Tibial nerve (tissue), 4 donors: ENCODE results near the gene ORC1.

Experiments used
- CTCF ChIP-seq, 5 experiments: fragments of 200-600 bp in 3 of 5; fragments of 450-650 bp in 2 of 5; sonication (generic) in 3 of 5; IDR thresholded peaks; one replicate each; pipeline ENCODE4 v1.5.1; 2016 to 2019; ENCODE audit warnings: antibody characterized with exemption in 5 of 5, mild to moderate bottlenecking in 3 of 5, moderate library complexity in 2 of 5
- EP300 ChIP-seq, 2 donors: sonication (generic); formaldehyde crosslinking; IDR thresholded peaks; one replicate each; pipeline ENCODE4 v1.6.1; 2017; ENCODE audit warnings: antibody characterized with exemption in 2 of 2, mild to moderate bottlenecking in 1 of 2
- POLR2A ChIP-seq, 2 donors: fragments of 450-650 bp; IDR thresholded peaks; one replicate each; pipeline ENCODE4 v1.6.1; 2017; ENCODE audit warnings: antibody characterized with exemption in 2 of 2, mild to moderate bottlenecking in 2 of 2, moderate library complexity in 2 of 2

- TF ChIP-seq CTCF (IDR thresholded peaks at IDR 0.05) = no peak
- no peak for TF ChIP-seq EP300 (IDR thresholded peaks at IDR 0.05)
- TF ChIP-seq POLR2A (IDR thresholded peaks at IDR 0.05) = no peak
Measured at GRCh38 chr1:52360595-52360968, 43.6 kb downstream of the ORC1 start.
